ENCODE results near the gene C6orf132. TPM values are rescaled to one million over a fixed set of nuclear protein-coding genes. Genes with fewer than 3 reads are reported as not detected.

Gene C6orf132
- polyA plus RNA-seq, 4 donors = 1.2 to 7.0 (median 3.8) TPM

DNA sequence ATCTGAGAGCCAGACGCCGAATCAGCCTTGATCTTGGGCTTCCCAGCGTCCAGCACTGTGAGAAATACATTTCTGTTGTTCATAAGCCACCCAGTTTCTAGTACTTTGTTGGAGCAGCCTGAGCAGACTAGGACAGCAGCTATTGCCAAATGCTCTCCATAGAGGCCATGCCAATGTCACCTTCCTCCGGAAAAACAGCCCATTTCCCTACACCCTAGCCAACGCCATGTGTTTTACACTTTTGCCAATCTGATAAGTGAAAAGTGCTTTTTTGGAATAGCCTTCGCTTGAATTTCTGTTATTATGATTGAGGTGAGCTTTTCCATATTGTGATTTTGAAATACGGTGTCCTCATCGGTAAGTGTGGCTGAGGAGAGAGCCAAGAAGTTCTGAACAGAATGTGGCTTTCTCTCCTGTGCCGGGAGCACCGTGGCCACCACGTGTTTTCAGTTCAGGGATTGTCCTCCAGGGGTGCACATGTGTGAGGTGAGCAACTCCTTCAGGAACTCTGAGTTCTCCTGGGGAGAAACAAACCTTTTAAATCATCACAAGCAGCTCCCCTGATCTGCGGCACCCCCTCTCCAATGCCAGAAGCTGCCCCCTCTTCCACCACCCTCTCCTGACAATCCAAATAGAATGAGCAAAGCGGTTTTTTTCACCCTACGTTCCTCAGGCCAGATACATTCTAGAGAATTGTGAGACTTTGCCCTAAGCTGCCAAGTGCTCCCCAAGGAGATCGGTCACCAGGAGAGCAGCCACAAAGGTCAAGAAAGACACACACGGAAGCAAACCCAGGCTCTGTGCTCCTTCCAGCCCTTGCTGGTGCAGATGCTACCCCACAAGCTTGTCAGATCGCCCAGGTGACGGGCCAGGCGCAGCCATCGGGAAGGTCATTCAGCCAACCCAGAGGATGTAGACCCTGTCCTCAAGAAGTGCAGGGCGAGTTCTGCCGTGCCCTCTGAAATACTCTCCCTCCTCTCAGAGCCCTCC, 56.1 kb downstream of the C6orf132 start:
- no peak for DNase-seq (ENCODE audit: low read depth in 4 of 4, low spot score in 3 of 4)

DNA sequence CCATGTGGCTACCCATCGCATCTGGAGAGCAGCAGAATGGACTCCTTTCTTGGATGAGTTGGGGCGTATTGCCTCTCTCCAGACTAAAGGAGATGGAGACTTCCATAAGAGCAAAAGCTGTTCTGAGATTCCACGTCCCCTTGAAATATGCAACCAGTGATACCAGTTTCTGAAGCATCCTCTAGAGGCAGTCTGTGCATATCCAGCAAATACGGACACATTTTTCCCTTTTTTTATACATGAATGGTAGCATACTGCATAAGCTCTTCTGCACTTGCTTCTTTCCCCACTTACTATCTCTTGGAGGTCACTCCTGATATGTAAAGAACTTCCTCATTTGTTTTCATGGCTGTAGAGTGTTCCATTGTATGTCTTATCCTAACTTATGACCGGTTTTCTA, 57.5 kb downstream of the C6orf132 start:
- no peak for DNase-seq (ENCODE audit: low read depth in 4 of 4, low spot score in 3 of 4)

DNA sequence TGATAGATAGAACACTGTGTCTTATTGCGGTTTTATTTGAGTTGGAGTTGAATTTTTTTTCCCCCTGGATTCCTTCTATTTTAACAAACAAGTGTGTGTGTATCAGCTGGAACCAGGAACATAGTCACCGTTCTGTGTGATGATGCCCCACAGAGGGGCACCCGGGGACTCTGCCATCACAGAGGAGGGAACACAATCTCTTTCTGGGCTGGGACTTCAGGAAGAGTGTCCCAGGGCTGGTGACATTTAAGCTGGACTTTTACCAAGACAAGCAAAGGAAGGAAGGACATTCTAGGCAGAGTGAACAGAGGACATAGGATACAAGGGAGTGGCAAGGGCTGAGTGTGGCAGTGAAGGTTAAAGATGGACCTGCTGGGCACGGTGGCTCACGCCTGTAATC, 58.9 kb downstream of the C6orf132 start:
- DNase-seq (ENCODE audit: low read depth in 4 of 4, low spot score in 3 of 4) = no peak

DNA sequence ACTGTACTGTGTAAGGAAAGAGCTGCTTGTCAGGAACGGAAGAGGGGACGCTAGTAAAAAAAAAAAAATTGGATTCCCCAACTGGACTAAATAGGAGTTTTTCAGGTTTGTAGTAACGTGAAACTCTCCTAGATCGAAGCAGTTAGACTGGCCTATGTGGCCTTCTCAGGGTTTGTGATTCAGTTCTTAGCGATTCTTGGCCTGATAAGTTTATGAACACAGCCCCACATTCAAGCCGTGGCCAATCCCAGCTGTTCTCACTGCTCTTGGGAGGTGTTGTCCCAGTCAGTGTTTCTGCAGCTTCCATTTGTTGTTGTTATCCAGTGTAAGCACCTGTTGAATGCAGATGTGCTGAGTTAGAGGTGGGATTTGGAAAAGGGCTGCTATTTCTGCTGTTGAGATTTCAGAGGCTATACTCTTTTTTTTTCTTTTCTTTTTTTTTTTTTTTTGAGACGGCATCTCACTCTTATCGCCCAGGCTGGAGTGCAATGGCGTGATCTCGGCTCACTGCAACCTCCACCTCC, 62.4 kb downstream of the C6orf132 start:
- no peak for DNase-seq (ENCODE audit: low read depth in 4 of 4, low spot score in 3 of 4)

DNA sequence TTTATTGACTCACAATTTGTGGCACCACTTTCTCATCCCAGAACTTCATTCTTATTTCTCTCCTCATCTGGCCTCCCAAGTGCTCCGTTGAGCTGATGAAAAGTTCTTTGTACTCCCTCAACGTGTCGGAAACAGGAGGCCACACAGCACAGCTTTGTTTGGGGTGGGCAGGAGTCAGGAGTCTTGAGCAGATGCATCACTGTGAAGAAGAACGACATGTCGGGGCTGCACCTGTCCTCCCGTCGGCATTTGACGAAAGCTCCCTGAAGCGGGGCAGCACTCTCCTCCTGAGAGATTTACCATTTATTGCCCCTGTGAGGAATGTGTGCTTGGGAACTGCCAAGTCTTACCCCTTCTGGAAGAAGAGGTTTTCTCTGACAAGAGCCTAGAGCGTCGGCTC, 64.0 kb downstream of the C6orf132 start:
- DNase-seq (ENCODE audit: low read depth in 4 of 4, low spot score in 3 of 4) = no peak

DNA sequence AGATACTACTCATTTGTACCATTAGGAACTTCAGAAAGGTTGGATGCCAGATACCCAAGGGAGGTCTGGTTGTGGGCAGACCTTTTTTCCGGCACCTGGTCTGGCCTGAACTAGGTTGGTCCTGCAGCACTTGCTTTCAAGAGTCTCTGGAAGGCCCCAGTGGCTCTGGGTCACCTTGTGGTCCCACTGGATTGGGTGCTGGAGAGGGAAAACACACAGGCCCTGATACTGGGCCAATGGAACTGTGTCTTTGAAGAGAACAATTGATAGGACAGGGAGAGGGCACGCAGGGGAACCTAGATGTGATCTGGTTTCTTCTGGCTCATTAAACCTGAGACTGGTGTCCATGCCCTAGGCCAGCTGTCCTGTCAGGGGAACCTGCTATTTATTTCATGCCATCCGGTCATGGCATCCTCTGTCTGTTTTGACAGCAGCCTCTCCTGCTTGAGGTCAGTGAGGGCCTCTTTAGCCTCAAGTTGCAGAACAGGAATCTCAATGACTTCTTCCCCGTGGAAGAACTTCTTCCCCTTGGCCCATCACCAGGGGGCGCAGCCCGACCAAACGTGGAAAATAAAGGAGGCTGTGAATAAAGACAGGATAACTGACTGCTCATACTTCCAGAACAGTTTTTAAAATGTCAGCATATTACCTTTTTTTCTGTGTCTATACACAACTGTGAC, 67.1 kb downstream of the C6orf132 start:
- DNase-seq (ENCODE audit: low read depth in 4 of 4, low spot score in 3 of 4) = peak; percentile 50 to 70 (median 54)

DNA sequence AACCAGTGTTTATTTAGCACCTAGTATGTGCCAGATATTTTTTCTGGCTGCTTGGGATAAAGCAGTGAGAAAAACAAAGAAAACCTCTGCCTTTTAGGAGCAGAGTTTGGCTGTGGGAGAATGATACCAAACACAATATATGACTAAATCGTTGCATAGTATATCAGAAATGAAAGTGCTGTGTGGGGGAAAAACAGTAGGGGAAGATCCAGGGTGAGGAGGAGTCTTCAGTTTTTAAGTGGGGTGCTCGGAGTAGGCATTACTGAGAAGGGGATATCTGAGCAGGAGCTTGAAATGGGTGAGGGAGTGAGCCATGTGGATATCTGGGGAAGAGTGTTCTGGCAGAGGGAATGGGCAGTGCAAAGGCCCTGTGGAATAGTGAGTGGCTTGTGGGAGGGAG, 69.1 kb downstream of the C6orf132 start:
- no peak for DNase-seq (ENCODE audit: low read depth in 4 of 4, low spot score in 3 of 4)

DNA sequence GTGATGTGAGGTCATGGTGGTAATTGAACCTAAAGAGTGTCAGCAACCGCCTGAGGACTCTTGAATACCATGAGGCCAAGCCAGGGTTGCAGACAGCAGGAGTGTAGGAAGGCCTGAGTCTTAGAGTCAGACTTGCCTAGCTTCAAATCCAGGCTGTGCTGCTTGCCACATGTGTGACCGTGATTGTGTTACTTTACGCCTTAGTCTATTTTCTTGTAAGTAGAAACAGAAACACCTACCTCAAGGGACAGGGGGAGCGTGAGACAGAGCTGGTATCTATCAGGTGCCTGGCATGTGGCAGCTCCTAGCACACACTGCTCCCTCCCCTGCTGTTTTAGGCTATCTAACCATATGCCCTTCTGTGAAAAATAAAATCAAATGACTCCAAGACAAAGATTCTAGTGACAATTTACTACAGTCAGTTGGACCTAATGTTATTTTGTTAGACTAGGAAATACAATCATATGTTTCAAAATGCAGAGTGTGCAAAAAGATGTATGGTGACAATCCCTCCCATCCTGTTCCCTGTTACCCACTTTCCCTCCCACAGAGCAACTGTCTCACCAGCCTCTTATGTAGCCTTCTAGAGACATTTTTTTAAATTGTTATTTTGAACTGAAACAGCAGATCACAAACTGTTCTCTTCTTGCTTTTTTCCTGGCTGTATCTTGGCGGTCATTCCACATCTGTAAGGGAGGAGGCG, 70.4 kb downstream of the C6orf132 start:
- no peak for DNase-seq (ENCODE audit: low read depth in 4 of 4, low spot score in 3 of 4)

DNA sequence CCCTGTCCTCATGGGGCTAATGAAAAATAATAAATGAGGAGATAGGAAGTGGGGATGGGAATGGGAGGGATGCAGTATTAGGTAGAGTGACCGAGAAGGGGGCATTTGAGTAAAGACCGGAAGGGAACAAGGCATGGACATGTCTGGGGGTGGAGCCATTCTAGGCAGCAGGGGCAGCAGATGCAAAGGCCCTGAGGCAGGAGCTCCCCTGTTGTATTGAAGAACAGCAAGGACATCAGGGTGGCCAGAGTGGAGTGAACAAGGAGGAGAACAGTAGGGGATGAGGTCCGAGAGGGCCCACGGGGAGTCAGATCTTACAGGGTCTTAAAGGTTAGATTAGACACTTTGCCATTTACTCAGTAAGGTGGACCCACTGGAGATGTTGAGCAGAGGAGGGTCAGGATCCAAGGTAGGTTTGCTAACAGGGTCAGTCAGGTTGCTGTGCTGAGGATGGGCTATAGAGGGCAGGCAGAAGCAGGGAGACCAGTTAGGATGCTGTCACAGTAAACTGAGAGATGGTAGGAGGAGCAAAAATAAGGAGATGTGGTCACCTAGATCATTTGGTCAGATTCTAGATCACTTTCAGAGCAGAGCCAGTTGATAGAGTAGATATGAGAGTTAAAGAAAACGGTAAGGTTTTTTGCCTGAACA, 73.4 kb downstream of the C6orf132 start:
- no peak for DNase-seq (ENCODE audit: low read depth in 4 of 4, low spot score in 3 of 4)

DNA sequence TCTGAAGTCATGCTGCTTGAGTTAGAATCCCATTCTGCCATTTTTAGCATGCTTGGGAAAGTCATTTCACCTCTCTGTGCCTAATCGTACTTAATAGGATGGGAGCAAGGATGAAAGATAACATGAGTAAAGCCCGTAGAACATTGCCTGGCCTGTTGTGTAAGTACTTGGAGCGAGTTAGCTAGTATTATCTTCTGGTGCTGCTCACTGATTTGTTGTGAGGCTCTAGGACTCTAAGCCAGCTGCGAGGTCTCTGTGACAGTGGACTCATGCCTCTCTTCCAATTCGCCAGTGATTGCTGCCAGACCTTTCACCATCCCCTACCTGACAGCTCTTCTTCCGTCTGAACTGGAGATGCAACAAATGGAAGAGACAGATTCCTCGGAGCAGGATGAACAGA, 74.2 kb downstream of the C6orf132 start:
- DNase-seq (ENCODE audit: low read depth in 4 of 4, low spot score in 3 of 4) = no peak

DNA sequence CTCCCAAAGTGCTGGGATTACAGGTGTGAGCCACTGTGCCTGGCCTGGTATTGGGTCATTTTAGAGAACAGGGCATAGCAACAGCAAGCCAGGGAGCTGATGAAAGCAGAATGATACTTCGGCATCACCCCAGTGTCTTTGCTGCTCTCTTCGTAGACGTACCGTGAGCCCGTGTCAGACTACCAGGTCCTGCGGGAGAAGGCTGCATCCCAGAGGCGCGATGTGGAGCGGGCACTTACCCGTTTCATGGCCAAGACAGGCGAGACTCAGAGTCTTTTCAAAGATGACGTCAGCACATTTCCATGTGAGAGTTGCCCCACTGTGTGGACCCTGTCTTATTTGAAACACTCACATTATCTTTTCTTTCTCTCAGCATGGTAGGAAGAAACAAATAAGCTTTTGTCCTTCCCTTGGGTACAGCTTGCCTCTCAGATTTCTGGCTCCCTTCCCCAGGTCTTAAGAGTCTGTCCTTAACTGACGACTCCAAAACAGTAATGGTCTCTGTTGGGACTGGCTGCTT, 76.2 kb downstream of the C6orf132 start:
- DNase-seq (ENCODE audit: low read depth in 4 of 4, low spot score in 3 of 4) = no peak

DNA sequence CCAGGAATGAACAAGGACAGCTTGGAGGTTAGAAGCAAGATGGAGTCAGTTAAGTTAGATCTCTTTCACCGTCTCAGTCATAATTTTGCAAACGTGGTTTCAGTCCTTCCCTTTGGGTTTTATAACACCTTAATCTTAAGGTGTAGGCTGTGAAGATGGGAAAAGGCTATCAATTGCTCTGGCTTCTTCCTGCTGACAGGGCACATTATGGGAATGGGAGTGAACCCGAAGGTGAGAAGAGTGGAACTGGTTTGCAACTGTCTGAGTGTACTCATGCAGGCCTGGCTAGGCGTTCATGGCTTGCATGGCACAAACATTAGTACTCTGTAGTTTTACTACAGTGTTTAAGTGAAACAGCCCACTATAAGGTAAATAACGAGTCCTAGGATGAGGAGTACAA, 82.7 kb downstream of the C6orf132 start:
- DNase-seq (ENCODE audit: low read depth in 4 of 4, low spot score in 3 of 4) = no peak

DNA sequence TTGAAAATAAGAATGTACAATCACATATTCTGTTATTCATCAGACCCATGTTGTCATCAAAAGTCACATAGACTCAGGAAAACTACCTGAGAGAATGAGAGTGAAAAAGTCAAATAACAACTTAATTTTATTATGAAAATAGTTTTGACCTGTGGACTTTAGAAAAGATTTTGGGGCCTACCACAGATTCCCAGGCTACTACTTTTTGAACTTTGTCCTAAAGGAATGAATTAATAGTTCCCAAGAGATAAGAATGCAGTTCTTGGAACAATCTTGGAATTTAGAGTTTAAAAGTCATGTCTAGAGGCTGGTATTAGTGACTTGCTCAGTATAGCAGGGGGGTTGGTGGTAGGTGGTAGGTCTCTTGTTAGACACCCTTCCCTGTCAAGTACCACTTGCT, 88.8 kb downstream of the C6orf132 start:
- no peak for DNase-seq (ENCODE audit: low read depth in 4 of 4, low spot score in 3 of 4)

DNA sequence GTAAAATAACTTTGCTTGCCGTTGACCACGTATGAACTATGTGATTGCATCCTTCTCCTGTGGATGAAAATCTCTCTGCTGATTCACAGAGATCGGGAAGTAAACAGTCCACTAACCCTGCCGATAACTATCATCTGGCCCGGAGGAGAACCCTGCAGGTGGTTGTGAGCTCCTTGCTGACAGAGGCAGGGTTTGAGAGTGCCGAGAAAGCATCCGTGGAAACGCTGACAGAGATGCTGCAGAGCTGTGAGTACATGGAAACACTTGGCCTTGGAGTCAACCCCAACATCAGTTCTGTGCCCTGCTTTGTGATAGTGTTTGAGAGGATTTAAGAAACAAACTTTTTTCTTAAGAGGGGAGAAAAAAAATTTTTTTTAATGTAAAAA, 91.2 kb downstream of the C6orf132 start:
- DNase-seq (ENCODE audit: low read depth in 4 of 4, low spot score in 3 of 4) = no peak

Other genes starting within 250 kb of the C6orf132 start
- 10 to 100 TPM; 11.4 to 15.3 (median 11.9) TPM for gene USP49, start 247.2 kb downstream of the C6orf132 start, polyA plus RNA-seq (ENCODE audit: insufficient read length in 4 of 4)
- gene MED20, start 221.5 kb downstream of the C6orf132 start, polyA plus RNA-seq (ENCODE audit: insufficient read length in 4 of 4) = 10 to 100 TPM; 22.6 to 42.0 (median 39.8) TPM
- 10 to 100 TPM; 18.8 to 29.2 (median 26.5) TPM for gene BYSL, start 221.1 kb downstream of the C6orf132 start, polyA plus RNA-seq (ENCODE audit: insufficient read length in 4 of 4)
- 10 to 100 TPM; 24.3 to 31.4 (median 26.9) TPM for gene CCND3, start 200.8 kb downstream of the C6orf132 start, polyA plus RNA-seq (ENCODE audit: insufficient read length in 4 of 4)
- gene TAF8, start 92.1 kb downstream of the C6orf132 start, polyA plus RNA-seq (ENCODE audit: insufficient read length in 4 of 4) = 10 to 100 TPM; 17.7 to 26.3 (median 22.2) TPM
- under 1 TPM; 0.14 to 0.38 (median 0.29) TPM for gene GUCA1A, start 30.7 kb upstream of the C6orf132 start, polyA plus RNA-seq (ENCODE audit: insufficient read length in 4 of 4)
- 1 to 10 TPM in 3 of 4 donors, under 1 TPM in 1; 0.54 to 2.5 (median 1.1) TPM for gene GUCA1B, start 52.3 kb upstream of the C6orf132 start, polyA plus RNA-seq (ENCODE audit: insufficient read length in 4 of 4)
- gene MRPS10, start 75.2 kb upstream of the C6orf132 start, polyA plus RNA-seq (ENCODE audit: insufficient read length in 4 of 4) = 10 to 100 TPM; 26.7 to 34.3 (median 28.6) TPM

Data from left renal pelvis (tissue), 4 donors.